CD14-positive monocyte (primary cell): ENCODE measurements around the gene POLR2B. TPM values are rescaled to one million over a fixed set of nuclear protein-coding genes. Genes with fewer than 3 reads are reported as not detected.

Experiments used
- DNase-seq, 3 donors: peaks; one replicate each; pipeline ENCODE4 v3.0.0-alpha.2; 2011 to 2022
- H2AFZ ChIP-seq: 2 replicates; pipeline ENCODE4 v1.6.0; 2012; ENCODE audit warnings: mild to moderate bottlenecking, low read depth, low read length, inconsistent platforms; ENCODE audit not compliant: insufficient read depth, poor library complexity, severe bottlenecking
- H3K27ac ChIP-seq, 2 donors: 1 replicate in 1 of 2; 2 replicates in 1 of 2; pipeline ENCODE4 v1.5.1; 2012 to 2013; ENCODE audit warnings: low read length in 2 of 2, control low read depth in 1 of 2, inconsistent platforms in 1 of 2, low read depth in 1 of 2, mild to moderate bottlenecking in 1 of 2
- H3K27me3 ChIP-seq, 2 donors: one replicate each; pipeline versions ENCODE4 v1.6.0 to v1.6.1; 2011 to 2013; ENCODE audit warnings: low read length in 2 of 2; ENCODE audit not compliant: control insufficient read depth in 2 of 2, insufficient read depth in 2 of 2
- H3K36me3 ChIP-seq, 2 donors: replicated peaks in 1 of 2; 1 replicate in 1 of 2; 2 replicates in 1 of 2; pipeline versions ENCODE4 v1.5.1 to v1.6.1; 2012 to 2013; ENCODE audit warnings: low read length in 2 of 2, control low read depth in 1 of 2, inconsistent platforms in 1 of 2, mild to moderate bottlenecking in 1 of 2; ENCODE audit not compliant: insufficient read depth in 2 of 2, control insufficient read depth in 1 of 2
- H3K4me1 ChIP-seq, 2 donors: 1 replicate in 1 of 2; 2 replicates in 1 of 2; pipeline versions ENCODE4 v1.5.1 to v1.6.1; 2012 to 2013; ENCODE audit warnings: low read length in 2 of 2, control low read depth in 1 of 2, inconsistent platforms in 1 of 2, mild to moderate bottlenecking in 1 of 2, moderate library complexity in 1 of 2; ENCODE audit not compliant: insufficient read depth in 2 of 2, control insufficient read depth in 1 of 2
- H3K4me2 ChIP-seq: replicated peaks from 2 replicates; pipeline ENCODE3; 2012; ENCODE audit warnings: low read length, moderate library complexity, mild to moderate bottlenecking; ENCODE audit not compliant: poor library complexity, severe bottlenecking; ENCODE audit errors: extremely low read depth
- H3K4me3 ChIP-seq, 3 experiments: fragments of 200-600 bp in 1 of 3; sonication (generic) in 1 of 3; replicated peaks in 1 of 3; 1 replicate in 2 of 3; 2 replicates in 1 of 3; pipeline ENCODE4 v1.5.1; 2011 to 2013; ENCODE audit warnings: low read length in 3 of 3, mild to moderate bottlenecking in 3 of 3, control low read depth in 2 of 3, low read depth in 2 of 3, inconsistent platforms in 1 of 3, moderate library complexity in 1 of 3
- H3K79me2 ChIP-seq: 2 replicates; pipeline ENCODE4 v1.6.0; 2012; ENCODE audit warnings: mild to moderate bottlenecking, control low read depth, inconsistent platforms, low read length, moderate library complexity; ENCODE audit not compliant: insufficient read depth
- H3K9ac ChIP-seq: 2 replicates; pipeline ENCODE4 v1.6.0; 2017; ENCODE audit warnings: low read length, mild to moderate bottlenecking; ENCODE audit not compliant: insufficient read depth, poor library complexity, severe bottlenecking
- H3K9me3 ChIP-seq, 2 donors: replicated peaks in 1 of 2; 1 replicate in 1 of 2; 2 replicates in 1 of 2; pipeline versions ENCODE4 v1.5.1 to v1.6.1; 2012 to 2013; ENCODE audit warnings: low read length in 2 of 2, control low read depth in 1 of 2; ENCODE audit not compliant: control insufficient read depth in 1 of 2, insufficient read depth in 1 of 2
- H4K20me1 ChIP-seq: 2 replicates; pipeline ENCODE4 v1.6.0; 2012; ENCODE audit warnings: mild to moderate bottlenecking, low read length, control low read depth, moderate library complexity; ENCODE audit not compliant: insufficient read depth
- H3K27ac Mint-ChIP-seq, 7 donors: one replicate each; pipeline ENCODE4 v1.8.0; 2020; ENCODE audit warnings: mild to moderate bottlenecking in 7 of 7, mixed read lengths in 7 of 7, moderate library complexity in 6 of 7, inconsistent platforms in 2 of 7
- H3K27me3 Mint-ChIP-seq, 3 donors: one replicate each; pipeline ENCODE4 v1.8.0; 2021 to 2022; ENCODE audit warnings: low read depth in 3 of 3, mild to moderate bottlenecking in 3 of 3, mixed read lengths in 3 of 3, moderate library complexity in 3 of 3, inconsistent platforms in 1 of 3
- H3K36me3 Mint-ChIP-seq, 2 donors: one replicate each; pipeline ENCODE4 v1.8.0; 2020; ENCODE audit warnings: mixed read lengths in 2 of 2, inconsistent platforms in 1 of 2, mild to moderate bottlenecking in 1 of 2
- H3K4me1 Mint-ChIP-seq: one replicate; pipeline ENCODE4 v1.8.0; 2020; ENCODE audit warnings: mild to moderate bottlenecking, mixed read lengths
- H3K4me3 Mint-ChIP-seq, 2 donors: one replicate each; pipeline ENCODE4 v1.8.0; 2020; ENCODE audit warnings: mild to moderate bottlenecking in 2 of 2, mixed read lengths in 2 of 2, moderate library complexity in 1 of 2
- H3K9me3 Mint-ChIP-seq, 7 donors: one replicate each; pipeline ENCODE4 v1.8.0; 2020 to 2022; ENCODE audit warnings: mixed read lengths in 7 of 7, mild to moderate bottlenecking in 6 of 7, moderate library complexity in 6 of 7, inconsistent platforms in 2 of 7
- CTCF ChIP-seq: fragments of 200-600 bp; IDR thresholded peaks from one replicate; pipeline ENCODE4 v1.8.0; 2022; ENCODE audit warnings: antibody characterized with exemption, mild to moderate bottlenecking
- WGBS: methylation state at CpG from one replicate; pipeline ENCODE4 v1.1.5; 2013; ENCODE audit warnings: missing lambda C conversion rate; ENCODE audit not compliant: insufficient coverage; 5-methylcytosine and 5-hydroxymethylcytosine counted together
- intact Hi-C, 2 donors: fragments of 100-400 bp; cut with micrococcal nuclease; formaldehyde crosslinking; loops; one replicate each; pipeline versions ENCODE4 v1.15.0 to v1.15.1; 2023
- polyA plus RNA-seq, 3 donors: library from polyadenylated mRNA; depleted of rRNA in 1 of 3; unstranded in 2 of 3; stranded (reverse) in 1 of 3; fragments of 300-500 nt in 2 of 3; fragments of >200 nt in 1 of 3; fragmentation: Illumina TruSeq in 2 of 3; gene quantifications; 1 replicate in 2 of 3; 2 replicates in 1 of 3; pipeline ENCODE4 v1.2.3, GENCODE V29; 2012 to 2021

POLR2B gene
- polyA plus RNA-seq, 3 donors, result 29.0 to 42.1 (median 36.1) TPM

- Mint-ChIP-seq H3K36me3 (peaks cover 73 to 87% of the 10 kb centered on the region in 2 donors), H3K4me1 (peaks cover 22% of the 10 kb centered on the region), H3K27ac (peak overlapping the region; percentile 12 to 78 (median 54)), H3K27me3 (no peaks in the 10 kb centered on the region), H3K9me3 (no peaks in the 10 kb centered on the region), H3K4me3 (no peak overlapping the region)
- Histone ChIP-seq H3K36me3 (peaks cover 70 to 92% of the 10 kb centered on the region in 2 donors), H3K27ac (peak overlapping the region in 1 of 2 donors; percentile 50), H3K79me2 (peaks cover 88% of the 10 kb centered on the region), H3K27me3 (no peaks in the 10 kb centered on the region), H3K4me1 (peaks cover 6 to 8% of the 10 kb centered on the region in 2 donors), H3K9me3 (no peaks in the 10 kb centered on the region), H2AFZ (no peak overlapping the region), H3K4me3 (no peak overlapping the region), H4K20me1 (peaks cover 95% of the 10 kb centered on the region), H3K9ac (no peak overlapping the region), H3K4me2 (no peak overlapping the region)
- WGBS, result no CpG with 5 or more reads among the region's 6 CpGs
- intact Hi-C loops, result no loop called here
- TF ChIP-seq CTCF, result no peak
- peak in 2 of 3 donors; percentile 5 to 55 for DNase-seq
These were observed 11.6 kb downstream of the POLR2B start for GRCh38 chr4:56990109-56990905.

DNA sequence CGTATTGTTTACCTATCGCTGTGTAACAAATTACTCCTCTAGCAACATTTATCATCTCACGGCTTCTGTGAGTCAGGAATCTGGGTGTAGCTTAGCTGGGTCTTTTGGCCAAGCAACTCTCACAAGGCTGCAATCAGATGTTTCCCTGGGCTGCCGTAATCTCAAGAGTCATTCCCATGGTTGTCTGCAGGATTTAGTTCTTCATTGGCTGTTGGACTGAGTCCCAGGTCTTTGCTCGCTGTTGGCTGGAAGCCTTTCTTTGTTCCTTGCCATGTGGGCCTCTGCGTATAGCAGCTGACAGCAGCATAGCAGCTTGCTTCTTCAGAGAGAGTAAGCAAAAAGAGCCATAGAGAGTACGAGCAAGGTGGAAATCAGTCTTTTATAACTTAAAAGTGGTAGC, 16.8 kb downstream of the POLR2B start:
- Mint-ChIP-seq H3K4me3 (no peak overlapping the region), H3K9me3 (no peaks in the 10 kb centered on the region), H3K27me3 (no peaks in the 10 kb centered on the region), H3K4me1 (peaks cover 9% of the 10 kb centered on the region), H3K36me3 (peaks cover 77 to 97% of the 10 kb centered on the region in 2 donors), H3K27ac (no peak overlapping the region)
- peaks cover 0 to 3% of the 10 kb centered on the region in 2 donors for H3K4me1 ChIP-seq
- H3K79me2 ChIP-seq, result peaks cover 59% of the 10 kb centered on the region
- no peaks in the 10 kb centered on the region for H3K9me3 ChIP-seq
- H3K9ac ChIP-seq, result no peak overlapping the region
- intact Hi-C loops, result no loop called here
- H4K20me1 ChIP-seq, result peaks cover 74% of the 10 kb centered on the region
- no peak for DNase-seq
- H3K27ac ChIP-seq, result no peak overlapping the region
- H3K27me3 ChIP-seq, result no peaks in the 10 kb centered on the region
- 96% methylated on average over 4 of the region's 7 CpGs for WGBS
- peaks cover 85 to 98% of the 10 kb centered on the region in 2 donors for H3K36me3 ChIP-seq
- no peak for TF ChIP-seq CTCF
- H2AFZ ChIP-seq, result no peak overlapping the region
- no peak overlapping the region for H3K4me3 ChIP-seq
- no peak overlapping the region for H3K4me2 ChIP-seq
